Liver (tissue), 9 donors: ENCODE data around the gene CHKA. TPM values are rescaled to one million over a fixed set of nuclear protein-coding genes. Genes with fewer than 3 reads are reported as not detected.

Experiments
- DNase-seq: peaks from one replicate; pipeline ENCODE4 v3.0.0-alpha.2; 2017; ENCODE audit warnings: low spot score
- H3K27ac ChIP-seq, 2 donors: one replicate each; pipeline ENCODE4 v1.7.0; 2013; ENCODE audit warnings: inconsistent platforms in 2 of 2, low read length in 2 of 2, control low read depth in 1 of 2, low read depth in 1 of 2, mild to moderate bottlenecking in 1 of 2
- H3K27me3 ChIP-seq, 4 donors: one replicate each; pipeline versions ENCODE4 v1.6.1 to v1.7.0; 2013; ENCODE audit warnings: low read length in 3 of 4, inconsistent platforms in 1 of 4, mild to moderate bottlenecking in 1 of 4, moderate library complexity in 1 of 4; ENCODE audit not compliant: control insufficient read depth in 4 of 4, insufficient read depth in 4 of 4
- H3K36me3 ChIP-seq, 4 donors: one replicate each; pipeline versions ENCODE4 v1.6.1 to v1.7.0; 2013; ENCODE audit warnings: low read length in 3 of 4, mild to moderate bottlenecking in 3 of 4, low read depth in 1 of 4, moderate library complexity in 1 of 4; ENCODE audit not compliant: control insufficient read depth in 4 of 4, insufficient read depth in 3 of 4
- H3K4me1 ChIP-seq, 4 donors: one replicate each; pipeline versions ENCODE4 v1.6.1 to v1.7.0; 2013; ENCODE audit warnings: low read length in 3 of 4, mild to moderate bottlenecking in 3 of 4, moderate library complexity in 1 of 4; ENCODE audit not compliant: control insufficient read depth in 4 of 4, insufficient read depth in 4 of 4
- H3K4me3 ChIP-seq, 3 donors: one replicate each; pipeline versions ENCODE4 v1.6.1 to v1.7.0; 2013; ENCODE audit warnings: low read length in 3 of 3, control low read depth in 1 of 3, low read depth in 1 of 3, mild to moderate bottlenecking in 1 of 3
- H3K9ac ChIP-seq, 2 donors: one replicate each; pipeline ENCODE4 v1.7.0; 2013; ENCODE audit warnings: low read length in 2 of 2, mild to moderate bottlenecking in 2 of 2, moderate library complexity in 2 of 2, control low read depth in 1 of 2, low read depth in 1 of 2
- H3K9me3 ChIP-seq, 4 donors: one replicate each; pipeline versions ENCODE4 v1.6.1 to v1.7.0; 2013; ENCODE audit warnings: low read length in 3 of 4; ENCODE audit not compliant: control insufficient read depth in 4 of 4
- CTCF ChIP-seq: fragments of 150-350 bp; IDR thresholded peaks from 2 replicates; pipeline ENCODE4 v1.5.1; 2017; ENCODE audit warnings: improper control_type of control experiment, low read depth, low read length; ENCODE audit not compliant: missing input control
- EGR1 ChIP-seq, 2 donors: IDR thresholded peaks; 2 replicates each; pipeline ENCODE4 v1.6.1; 2016 to 2018; ENCODE audit warnings: antibody characterized with exemption in 2 of 2, low read depth in 2 of 2
- FOXA1 ChIP-seq: IDR thresholded peaks from 2 replicates; pipeline ENCODE4 v1.6.1; 2016; ENCODE audit warnings: antibody characterized with exemption
- FOXA2 ChIP-seq: IDR thresholded peaks from 2 replicates; pipeline ENCODE4 v1.6.1; 2016; ENCODE audit warnings: antibody characterized with exemption
- GABPA ChIP-seq, 2 donors: IDR thresholded peaks in 1 of 2; conservative IDR thresholded peaks in 1 of 2; 2 replicates each; pipeline ENCODE4 v1.6.1; 2016; ENCODE audit warnings: antibody characterized with exemption in 2 of 2, mild to moderate bottlenecking in 1 of 2, moderate library complexity in 1 of 2
- HNF4A ChIP-seq, 2 donors: conservative IDR thresholded peaks; 2 replicates each; pipeline ENCODE4 v1.6.1; 2016; ENCODE audit warnings: antibody characterized with exemption in 2 of 2, mild to moderate bottlenecking in 2 of 2
- HNF4G ChIP-seq: IDR thresholded peaks from 2 replicates; pipeline ENCODE4 v1.6.1; 2016; ENCODE audit warnings: antibody characterized with exemption
- JUND ChIP-seq, 2 donors: IDR thresholded peaks; 2 replicates each; pipeline ENCODE4 v1.6.1; 2016; ENCODE audit warnings: antibody characterized with exemption in 2 of 2
- MAX ChIP-seq: IDR thresholded peaks from 2 replicates; pipeline ENCODE4 v1.6.1; 2016; ENCODE audit warnings: antibody characterized with exemption
- NR2F2 ChIP-seq: IDR thresholded peaks from 2 replicates; pipeline ENCODE4 v1.6.1; 2016; ENCODE audit warnings: antibody characterized with exemption
- RAD21 ChIP-seq, 2 donors: IDR thresholded peaks; 2 replicates each; pipeline ENCODE4 v1.6.1; 2016; ENCODE audit warnings: antibody characterized with exemption in 2 of 2, mild to moderate bottlenecking in 2 of 2
- REST ChIP-seq: IDR thresholded peaks from 2 replicates; pipeline ENCODE4 v1.6.1; 2016; ENCODE audit warnings: antibody characterized with exemption, mild to moderate bottlenecking
- RXRA ChIP-seq, 2 donors: IDR thresholded peaks; 2 replicates each; pipeline ENCODE4 v1.6.1; 2017 to 2018; ENCODE audit warnings: antibody characterized with exemption in 2 of 2, mild to moderate bottlenecking in 1 of 2
- SP1 ChIP-seq: IDR thresholded peaks from 2 replicates; pipeline ENCODE4 v1.6.1; 2018; ENCODE audit warnings: antibody characterized with exemption, mild to moderate bottlenecking
- TAF1 ChIP-seq: conservative IDR thresholded peaks from 2 replicates; pipeline ENCODE4 v1.6.1; 2016; ENCODE audit warnings: antibody characterized with exemption, mild to moderate bottlenecking
- ZBTB33 ChIP-seq: IDR thresholded peaks from 2 replicates; pipeline ENCODE4 v1.6.1; 2016; ENCODE audit warnings: antibody characterized with exemption
- WGBS: extraction: QIAGEN DNeasy Blood & Tissue Kit; methylation state at CpG from one replicate; pipeline ENCODE4 v1.1.7; 2013; 5-methylcytosine and 5-hydroxymethylcytosine counted together
- polyA plus RNA-seq, 2 donors: library from polyadenylated mRNA; stranded (reverse) in 1 of 2; unstranded in 1 of 2; fragments of 200-250 nt in 1 of 2; fragments of >200 nt in 1 of 2; fragmentation: Nextera tagmentation in 1 of 2; extraction: Ambion mirVana in 1 of 2; gene quantifications; one replicate each; pipeline versions ENCODE4 v1.2.1 to v1.2.3, GENCODE V29; 2013 to 2015
- total RNA-seq, 2 donors: library from RNA; depleted of rRNA; stranded (reverse); fragments of >200 nt; gene quantifications; one replicate each; pipeline ENCODE4 v1.2.3, GENCODE V29; 2014
- donor health status: healthy.
- donor health status: healthy.
- donor health status: healthy.
- donor health status: healthy.
- donor health status: healthy.

CHKA gene
- total and polyA plus RNA-seq, 4 donors, result 11.4 to 41.9 (median 17.3) TPM

GRCh38 chr11:68149417-68149816, 28.2 kb upstream of the CHKA start (continued):
- TF ChIP-seq HNF4A (conservative IDR thresholded peaks at IDR 0.05) (no peak), HNF4G (no peak), RAD21 (IDR thresholded peaks at IDR 0.05) (no peak), CTCF (no peak), RXRA (IDR thresholded peaks at IDR 0.05) (no peak), EGR1 (IDR thresholded peaks at IDR 0.05; ENCODE audit: low read depth in 2 of 2) (no peak), FOXA1 (no peak), JUND (IDR thresholded peaks at IDR 0.05) (no peak), GABPA (IDR thresholded peaks at IDR 0.05 in 1 of 2, conservative IDR thresholded peaks at IDR 0.05 in 1 of 2) (no peak)

GRCh38 chr11:68148879-68149278, 27.7 kb upstream of the CHKA start:
- DNase-seq, result no peak
- Histone ChIP-seq H3K9ac (no peak overlapping the region), H3K36me3 (no peaks in the 10 kb centered on the region), H3K9me3 (no peaks in the 10 kb centered on the region), H3K4me1 (peaks cover 16 to 37% (median 28%) of the 10 kb centered on the region in 4 donors), H3K27ac (no peak overlapping the region), H3K4me3 (no peak overlapping the region), H3K27me3 (no peaks in the 10 kb centered on the region)
- WGBS, result 92% methylated on average over 7 of the region's 7 CpGs
- TF ChIP-seq TAF1 (no peak), REST (no peak), CTCF (no peak), NR2F2 (no peak), EGR1 (IDR thresholded peaks at IDR 0.05; ENCODE audit: low read depth in 2 of 2) (no peak), MAX (no peak), JUND (IDR thresholded peaks at IDR 0.05) (no peak), FOXA2 (no peak), ZBTB33 (no peak), GABPA (IDR thresholded peaks at IDR 0.05 in 1 of 2, conservative IDR thresholded peaks at IDR 0.05 in 1 of 2) (no peak), FOXA1 (no peak), RXRA (IDR thresholded peaks at IDR 0.05) (no peak), RAD21 (IDR thresholded peaks at IDR 0.05) (no peak), SP1 (no peak)
